ENCODE measurements around the gene HDAC4. TPM values are rescaled to one million over a fixed set of nuclear protein-coding genes. Genes with fewer than 3 reads are reported as not detected.

HDAC4 gene
- total and polyA plus RNA-seq, 2 of the 8 experiments (the other 6 are each of a cell fraction or from before 2014, with no cell fraction given), result 15.4 to 31.5 TPM

DNA sequence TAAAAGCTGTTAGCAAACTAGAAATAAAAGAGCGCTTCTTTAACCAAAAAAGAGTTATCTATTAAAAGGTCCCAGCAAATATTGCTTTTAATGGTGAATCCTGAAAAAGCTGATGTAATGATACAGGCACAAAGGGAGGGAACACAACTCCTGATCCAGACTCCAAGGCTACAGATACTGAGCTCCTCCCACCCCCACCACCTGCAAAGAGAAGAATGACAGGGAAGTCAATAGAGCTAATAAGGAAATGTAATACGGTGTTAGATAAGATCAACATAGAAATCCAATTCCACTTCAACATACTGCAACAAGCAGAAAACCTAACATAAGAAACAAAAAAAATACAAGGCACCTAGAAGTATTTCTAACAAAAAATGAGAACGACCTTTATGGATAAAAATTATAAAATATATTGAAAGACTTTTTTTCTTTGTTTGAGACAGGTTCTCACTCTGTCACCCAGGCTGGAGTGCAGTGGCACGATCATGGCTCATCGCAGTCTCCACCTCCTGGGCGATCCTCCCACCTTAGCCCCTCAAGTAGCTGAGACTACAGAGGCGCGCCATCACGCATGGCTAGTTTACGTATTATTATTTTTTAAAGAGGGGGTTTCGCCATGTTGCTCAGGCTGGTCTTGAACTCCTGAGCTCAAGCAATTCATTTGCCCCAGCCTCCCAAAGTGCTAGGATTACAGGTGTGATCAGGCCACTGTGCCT lies 192.2 kb downstream of the HDAC4 start:
- ChIA-PET CTCF (ENCODE audit: partially characterized antibody) (interaction anchor here (1.0 to 1.5 kb wide), 6 partner anchors 14 to 176 kb away, joined by 3 to 5 read pairs (median 4); no protein-coding TSS in a partner anchor), POLR2A (ENCODE audit: partially characterized antibody) (no interaction called here)
- Histone ChIP-seq H3K14ac (ENCODE audit: insufficient read length) (no peak overlapping the region), H2BK120ac (replicated peaks; ENCODE audit: low read depth, low read length) (no peak overlapping the region), H3K79me1 (ENCODE audit: low read depth, low read length) (peaks cover 6% of the 10 kb centered on the region; the same call in 1 of the 2 replicates), H3K4me3 (ENCODE audit: extremely low read depth in 1 of 4, insufficient read depth in 2 of 4, low read depth in 3 of 4, low read length in 4 of 4) (no peak overlapping the region), H4K20me1 (replicated peaks in 1 of 2; ENCODE audit: control insufficient read depth in 1 of 2, insufficient read depth in 2 of 2, low read length in 2 of 2) (peaks cover 8 to 19% of the 10 kb centered on the region in 2 experiments), H4K8ac (ENCODE audit: extremely low read depth, insufficient read depth, low read length) (no peak overlapping the region), H4K91ac (replicated peaks; ENCODE audit: insufficient read length, low read length) (no peak overlapping the region), H2BK20ac (ENCODE audit: low read length) (no peak overlapping the region), H3K4ac (replicated peaks; ENCODE audit: insufficient read length, low read depth, low read length) (no peak overlapping the region), H3K18ac (ENCODE audit: extremely low read depth, low read length) (no peak overlapping the region; the same call in 1 of the 2 replicates), H3K9me3 (ENCODE audit: insufficient read depth in 2 of 2, low read depth in 1 of 2, low read length in 1 of 2) (no peaks in the 10 kb centered on the region), H3K4me1 (replicated peaks in 1 of 4; ENCODE audit: control insufficient read depth in 3 of 4, insufficient read depth in 4 of 4, low read length in 3 of 4) (peaks cover 2 to 10% (median 8%) of the 10 kb centered on the region in 4 experiments; a peak in 5 of 7 replicates), H4K5ac (ENCODE audit: insufficient read length, low read depth, low read length) (no peak overlapping the region), H3K27me3 (replicated peaks in 1 of 4; ENCODE audit: control insufficient read depth in 3 of 4, extremely low read depth in 1 of 4, insufficient read depth in 3 of 4, low read length in 3 of 4) (no peaks in the 10 kb centered on the region), H3K9ac (replicated peaks in 1 of 4; ENCODE audit: extremely low read depth in 1 of 4, low read depth in 3 of 4, low read length in 3 of 4) (no peak overlapping the region), H3K56ac (replicated peaks; ENCODE audit: insufficient read length, low read depth, low read length) (no peak overlapping the region), H2BK5ac (ENCODE audit: low read depth, low read length) (no peak overlapping the region), H3K36me3 (ENCODE audit: control insufficient read depth in 2 of 4, insufficient read depth in 4 of 4, low read length in 3 of 4) (no peaks in the 10 kb centered on the region), H2BK15ac (ENCODE audit: low read length) (no peak overlapping the region), H2BK12ac (ENCODE audit: low read depth, low read length) (no peak overlapping the region), H3K4me2 (ENCODE audit: insufficient read depth in 1 of 2, low read depth in 2 of 2, low read length in 2 of 2) (no peak overlapping the region), H2AFZ (ENCODE audit: low read length) (no peak overlapping the region), H3K23me2 (ENCODE audit: low read depth, low read length) (no peaks in the 10 kb centered on the region), H2AK5ac (ENCODE audit: low read depth, low read length) (no peak overlapping the region), H3K79me2 (ENCODE audit: control insufficient read depth in 1 of 2, insufficient read depth in 2 of 2, low read length in 2 of 2) (peaks cover 0 to 74% of the 10 kb centered on the region in 2 experiments; a peak in 3 of 4 replicates), H3K27ac (ENCODE audit: low read depth, low read length) (no peak overlapping the region), H3K23ac (ENCODE audit: insufficient read length) (no peak overlapping the region)
- DNase-seq (ENCODE audit: low read depth in 1 of 2, low spot score in 2 of 2) (no peak), FAIRE-seq (no peak)
- 93% methylated on average over 11 of the region's 11 CpGs; no CpG with 5 or more reads in 1 of the 2 experiments for WGBS, 2 experiments (ENCODE audit: extremely low coverage in 1 of 2, insufficient coverage in 1 of 2, insufficient read length in 1 of 2, insufficient replicate concordance in 2 of 2, low coverage in 1 of 2, low lambda C conversion rate in 2 of 2, missing lambda C conversion rate in 1 of 2)
- TF ChIP-seq KDM1A (IDR thresholded peaks at IDR 0.05; ENCODE audit: borderline replicate concordance, low read length), result no peak
- TF ChIP-seq SUZ12 (IDR thresholded peaks at IDR 0.05; ENCODE audit: low read length), result no peak
- TF ChIP-seq SP4 (IDR thresholded peaks at IDR 0.05; ENCODE audit: low read length), result no peak

All from H1 (cell line).